ENCODE results near the gene SLC9A9. TPM values are rescaled to one million over a fixed set of nuclear protein-coding genes. Genes with fewer than 3 reads are reported as not detected.

The SLC9A9 gene
- total RNA-seq, 2 experiments from 2014 or later: 12.2 TPM

GRCh38 chr3:143244516-143245063, 603.7 kb downstream of the SLC9A9 start:
- ChIA-PET CTCF (no interaction called here), POLR2A (no interaction called here)
- Histone ChIP-seq H3K9me3 (ENCODE audit: control insufficient read depth in 1 of 2, insufficient read depth in 1 of 2, low read length in 2 of 2) (no peaks in the 10 kb centered on the region), H3K36me3 (ENCODE audit: insufficient read depth, low read length) (no peaks in the 10 kb centered on the region), H3K27me3 (ENCODE audit: control insufficient read depth in 1 of 2, insufficient read depth in 2 of 2, low read length in 2 of 2) (no peaks in the 10 kb centered on the region), H3K4me1 (ENCODE audit: insufficient read depth, low read length) (no peaks in the 10 kb centered on the region), H3K4me3 (ENCODE audit: low read length) (no peak overlapping the region), H3K27ac (ENCODE audit: low read depth in 1 of 2, low read length in 2 of 2) (no peak overlapping the region)
- H3K4me1 Mint-ChIP-seq (ENCODE audit: low read depth): peaks cover 10% of the 10 kb centered on the region
- no peaks in the 10 kb centered on the region for H3K9me3 Mint-ChIP-seq
- no peak for DNase-seq
- no peak overlapping the region for H3K27ac Mint-ChIP-seq
- no peak for TF ChIP-seq CTCF (IDR thresholded peaks at IDR 0.05)
- H3K27me3 Mint-ChIP-seq: no peaks in the 10 kb centered on the region
- H3K36me3 Mint-ChIP-seq (ENCODE audit: low read depth): no peaks in the 10 kb centered on the region
- no peak overlapping the region for H3K4me3 Mint-ChIP-seq
- no peak for ATAC-seq (ENCODE audit: poor library complexity)
- intact Hi-C loops (cut with DNase I, micrococcal nuclease): no loop called here

GRCh38 chr3:143243686-143244085, 604.6 kb downstream of the SLC9A9 start:
- Histone ChIP-seq H3K9me3 (ENCODE audit: control insufficient read depth in 1 of 2, insufficient read depth in 1 of 2, low read length in 2 of 2) (no peaks in the 10 kb centered on the region), H3K27me3 (ENCODE audit: control insufficient read depth in 1 of 2, insufficient read depth in 2 of 2, low read length in 2 of 2) (no peaks in the 10 kb centered on the region), H3K4me3 (ENCODE audit: low read length) (no peak overlapping the region), H3K36me3 (ENCODE audit: insufficient read depth, low read length) (no peaks in the 10 kb centered on the region), H3K4me1 (ENCODE audit: insufficient read depth, low read length) (no peaks in the 10 kb centered on the region), H3K27ac (ENCODE audit: low read depth in 1 of 2, low read length in 2 of 2) (no peak overlapping the region)
- CTCF ChIA-PET: interaction anchor here (0.5 to 0.8 kb wide), 2 partner anchors 29 to 651 kb away, joined by 3 to 4 read pairs; no protein-coding TSS in a partner anchor
- POLR2A ChIA-PET: interaction anchor here (1.4 kb wide), 1 partner anchor 12 kb away, joined by 6 read pairs; no protein-coding TSS in a partner anchor
- no peak for TF ChIP-seq CTCF (IDR thresholded peaks at IDR 0.05)
- Mint-ChIP-seq H3K9me3 (no peaks in the 10 kb centered on the region), H3K36me3 (ENCODE audit: low read depth) (no peaks in the 10 kb centered on the region), H3K27me3 (no peaks in the 10 kb centered on the region), H3K27ac (no peak overlapping the region), H3K4me3 (no peak overlapping the region), H3K4me1 (ENCODE audit: low read depth) (peaks cover 10% of the 10 kb centered on the region)
- intact Hi-C loops (cut with DNase I, micrococcal nuclease): no loop called here
- no peak for DNase-seq
- ATAC-seq (ENCODE audit: poor library complexity): no peak

- no peaks in the 10 kb centered on the region for H3K36me3 Mint-ChIP-seq (ENCODE audit: low read depth)
- Histone ChIP-seq H3K4me1 (ENCODE audit: insufficient read depth, low read length) (no peaks in the 10 kb centered on the region), H3K9me3 (ENCODE audit: control insufficient read depth in 1 of 2, insufficient read depth in 1 of 2, low read length in 2 of 2) (peaks cover 0 to 5% of the 10 kb centered on the region in 2 experiments), H3K36me3 (ENCODE audit: insufficient read depth, low read length) (no peaks in the 10 kb centered on the region), H3K27ac (ENCODE audit: low read depth in 1 of 2, low read length in 2 of 2) (no peak overlapping the region), H3K27me3 (ENCODE audit: control insufficient read depth in 1 of 2, insufficient read depth in 2 of 2, low read length in 2 of 2) (no peaks in the 10 kb centered on the region), H3K4me3 (ENCODE audit: low read length) (no peak overlapping the region)
- H3K27ac Mint-ChIP-seq: peak overlapping the region; percentile 6
- H3K9me3 Mint-ChIP-seq: no peaks in the 10 kb centered on the region
- H3K27me3 Mint-ChIP-seq: no peaks in the 10 kb centered on the region
- DNase-seq (no peak), ATAC-seq (ENCODE audit: poor library complexity) (no peak)
- ChIA-PET POLR2A (interaction anchor here (1.4 kb wide), 1 partner anchor 11 kb away, joined by 6 read pairs; no protein-coding TSS in a partner anchor), CTCF (no interaction called here)
- intact Hi-C loops (cut with DNase I, micrococcal nuclease): no loop called here
- peaks cover 10% of the 10 kb centered on the region for H3K4me1 Mint-ChIP-seq (ENCODE audit: low read depth)
- no peak overlapping the region for H3K4me3 Mint-ChIP-seq
- TF ChIP-seq CTCF (IDR thresholded peaks at IDR 0.05): no peak
Measured at GRCh38 chr3:143242691-143243090, 605.6 kb downstream of the SLC9A9 start.

Measured in CD4-positive, alpha-beta T cell (primary cell).